Thoracic aorta (tissue), 2 donors: ENCODE measurements around the gene UVRAG. TPM values are rescaled to one million over a fixed set of nuclear protein-coding genes. Genes with fewer than 3 reads are reported as not detected.

ENCODE experiments used
- ATAC-seq: fragments of 150-250 bp; one replicate; pipeline ENCODE4 v1.8.0; 2017; ENCODE audit warnings: low read depth; ENCODE audit not compliant: insufficient number of reproducible peaks, low FRiP score
- DNase-seq: peaks from one replicate; pipeline ENCODE4 v3.0.0-alpha.2; 2020; ENCODE audit warnings: low spot score
- H3K27ac ChIP-seq, 2 donors: fragments of 200-600 bp; sonication (generic); 1 replicate in 1 of 2; 2 replicates in 1 of 2; pipeline ENCODE4 v1.5.1; 2016; ENCODE audit warnings: mild to moderate bottlenecking in 2 of 2, moderate library complexity in 2 of 2
- H3K27me3 ChIP-seq: fragments of 200-600 bp; sonication (generic); replicated peaks from 2 replicates; pipeline ENCODE4 v1.6.0; 2016; ENCODE audit warnings: mild to moderate bottlenecking; ENCODE audit not compliant: insufficient read depth
- H3K36me3 ChIP-seq: fragments of 200-600 bp; sonication (generic); one replicate; pipeline ENCODE4 v1.5.1; 2016
- H3K4me1 ChIP-seq, 2 donors: fragments of 200-600 bp; sonication (generic); 1 replicate in 1 of 2; 2 replicates in 1 of 2; pipeline versions ENCODE4 v1.5.1 to v1.6.0; 2016; ENCODE audit warnings: low read depth in 2 of 2, mild to moderate bottlenecking in 1 of 2; ENCODE audit not compliant: control insufficient read depth in 1 of 2
- H3K4me3 ChIP-seq: fragments of 200-600 bp; sonication (generic); 2 replicates; pipeline ENCODE4 v1.5.1; 2016; ENCODE audit warnings: mild to moderate bottlenecking
- H3K9me3 ChIP-seq: fragments of 200-600 bp; sonication (generic); 2 replicates; pipeline ENCODE4 v1.5.1; 2016
- CTCF ChIP-seq: fragments of 200-600 bp; sonication (generic); IDR thresholded peaks from one replicate; pipeline ENCODE4 v1.5.1; 2019; ENCODE audit warnings: antibody characterized with exemption
- total RNA-seq, 2 donors: library from RNA; depleted of rRNA; stranded (reverse); fragments of >200 nt; gene quantifications; one replicate each; pipeline versions ENCODE4 v1.1.0 to v1.2.3, GENCODE V29; 2016

UVRAG gene
- total RNA-seq, 2 donors from 2014 or later: 20.4 to 27.7 TPM

GRCh38 chr11:75939516-75939915, 124.5 kb downstream of the UVRAG start:
- no peaks in the 10 kb centered on the region for H3K36me3 ChIP-seq
- no peaks in the 10 kb centered on the region for H3K9me3 ChIP-seq
- DNase-seq (no peak), ATAC-seq (no peak)
- H3K4me1 ChIP-seq: peaks cover 0 to 7% of the 10 kb centered on the region in 2 donors
- H3K4me3 ChIP-seq: no peak overlapping the region
- no peak for TF ChIP-seq CTCF
- no peak overlapping the region for H3K27ac ChIP-seq
- H3K27me3 ChIP-seq: no peaks in the 10 kb centered on the region

- Histone ChIP-seq H3K4me1 (peaks cover 0 to 7% of the 10 kb centered on the region in 2 donors), H3K9me3 (no peaks in the 10 kb centered on the region), H3K36me3 (no peaks in the 10 kb centered on the region), H3K4me3 (no peak overlapping the region), H3K27ac (no peak overlapping the region), H3K27me3 (no peaks in the 10 kb centered on the region)
- DNase-seq: no peak
- TF ChIP-seq CTCF: no peak
- ATAC-seq: no peak
Measured at GRCh38 chr11:75939992-75940391, 125.0 kb downstream of the UVRAG start.

- Histone ChIP-seq H3K4me1 (peaks cover 0 to 13% of the 10 kb centered on the region in 2 donors), H3K27me3 (no peaks in the 10 kb centered on the region), H3K27ac (no peak overlapping the region), H3K4me3 (no peak overlapping the region), H3K9me3 (no peaks in the 10 kb centered on the region), H3K36me3 (no peaks in the 10 kb centered on the region)
- no peak for DNase-seq
- no peak for ATAC-seq
- no peak for TF ChIP-seq CTCF
Measured at GRCh38 chr11:75940911-75941310, 125.9 kb downstream of the UVRAG start.

GRCh38 chr11:75944515-75944914, 129.5 kb downstream of the UVRAG start:
- H3K4me1 ChIP-seq: peaks cover 8 to 37% of the 10 kb centered on the region in 2 donors
- no peak for DNase-seq

GRCh38 chr11:75945446-75945845, 130.4 kb downstream of the UVRAG start:
- ATAC-seq: no peak
- H3K27ac ChIP-seq: no peak overlapping the region
- peaks cover 8 to 37% of the 10 kb centered on the region in 2 donors for H3K4me1 ChIP-seq

More at GRCh38 chr11:75944515-75944914, 129.5 kb downstream of the UVRAG start:
- Histone ChIP-seq H3K9me3 (no peaks in the 10 kb centered on the region), H3K27ac (no peak overlapping the region), H3K36me3 (no peaks in the 10 kb centered on the region), H3K4me3 (no peak overlapping the region), H3K27me3 (no peaks in the 10 kb centered on the region)
- TF ChIP-seq CTCF: no peak
- no peak for ATAC-seq

More at GRCh38 chr11:75945446-75945845, 130.4 kb downstream of the UVRAG start:
- DNase-seq: no peak
- Histone ChIP-seq H3K36me3 (no peaks in the 10 kb centered on the region), H3K9me3 (no peaks in the 10 kb centered on the region), H3K27me3 (no peaks in the 10 kb centered on the region), H3K4me3 (no peak overlapping the region)
- no peak for TF ChIP-seq CTCF
